HCT116 (cell line): ENCODE measurements around the gene AP1M2.

Experiments used
- CEBPB ChIP-seq: IDR thresholded peaks from 2 replicates; pipeline ENCODE4 v1.6.1; 2012; ENCODE audit warnings: low read depth
- ELF1 ChIP-seq: IDR thresholded peaks from 2 replicates; pipeline ENCODE4 v1.6.1; 2012; ENCODE audit warnings: low read depth, borderline replicate concordance
- EZH2 ChIP-seq: fragments of 200-600 bp; sonication (generic); IDR thresholded peaks from 2 replicates; pipeline ENCODE4 v1.6.1; 2017; ENCODE audit warnings: antibody characterized with exemption, mixed run types
- EZH2phosphoT487 ChIP-seq: fragments of 200-600 bp; IDR thresholded peaks from 2 replicates; pipeline ENCODE4 v1.6.1; 2018; ENCODE audit warnings: antibody characterized with exemption, borderline replicate concordance
- POLR2A ChIP-seq: IDR thresholded peaks from 2 replicates; pipeline ENCODE4 v1.7.0; 2011; ENCODE audit warnings: borderline replicate concordance; ENCODE audit not compliant: insufficient read depth, insufficient read length; ENCODE audit errors: extremely low read depth
- POLR2AphosphoS5 ChIP-seq: IDR thresholded peaks from 2 replicates; pipeline ENCODE4 v1.6.1; 2011; ENCODE audit warnings: mild to moderate bottlenecking, low read depth, low read length, moderate library complexity
- SP1 ChIP-seq: IDR thresholded peaks from 2 replicates; pipeline ENCODE4 v1.6.1; 2012; ENCODE audit warnings: low read depth
- SRF ChIP-seq: IDR thresholded peaks from 2 replicates; pipeline ENCODE4 v1.6.1; 2012; ENCODE audit warnings: low read depth
- TCF7L2 ChIP-seq: IDR thresholded peaks from 2 replicates; pipeline ENCODE4 v1.7.0; 2011; ENCODE audit warnings: borderline replicate concordance, inconsistent platforms; ENCODE audit not compliant: insufficient read depth, insufficient read length; ENCODE audit errors: extremely low read depth
- YY1 ChIP-seq: IDR thresholded peaks from 2 replicates; pipeline ENCODE4 v1.6.1; 2011; ENCODE audit warnings: low read length, low read depth, moderate library complexity, mild to moderate bottlenecking; ENCODE audit not compliant: insufficient replicate concordance; ENCODE audit errors: extremely low read depth
- TF ChIP-seq, protein P1 (sequence below), 3 experiments: fragments of 200-600 bp in 1 of 3; sonication (generic) in 1 of 3; IDR thresholded peaks in 2 of 3; conservative IDR thresholded peaks in 1 of 3; 2 replicates each; pipeline ENCODE4 v1.5.1; 2012 to 2017; ENCODE audit warnings: low read depth in 2 of 3, low read length in 2 of 3, antibody characterized with exemption in 1 of 3, borderline replicate concordance in 1 of 3, control low read depth in 1 of 3, mild to moderate bottlenecking in 1 of 3, mixed read lengths in 1 of 3, mixed run types in 1 of 3, moderate library complexity in 1 of 3; ENCODE audit not compliant: insufficient read depth in 1 of 3
- TF ChIP-seq, protein P2 (sequence below): IDR thresholded peaks from 2 replicates; pipeline ENCODE4 v1.6.1; 2012
- TF ChIP-seq, protein P3 (sequence below): IDR thresholded peaks from 2 replicates; pipeline ENCODE4 v1.6.1; 2011; ENCODE audit warnings: mild to moderate bottlenecking, low read length, moderate library complexity; ENCODE audit not compliant: insufficient replicate concordance; ENCODE audit errors: extremely low read depth
- TF ChIP-seq, protein P4 (sequence below): IDR thresholded peaks from 2 replicates; pipeline ENCODE4 v1.6.1; 2012

- no peak for TF ChIP-seq POLR2A
- TF ChIP-seq, protein P1, sequence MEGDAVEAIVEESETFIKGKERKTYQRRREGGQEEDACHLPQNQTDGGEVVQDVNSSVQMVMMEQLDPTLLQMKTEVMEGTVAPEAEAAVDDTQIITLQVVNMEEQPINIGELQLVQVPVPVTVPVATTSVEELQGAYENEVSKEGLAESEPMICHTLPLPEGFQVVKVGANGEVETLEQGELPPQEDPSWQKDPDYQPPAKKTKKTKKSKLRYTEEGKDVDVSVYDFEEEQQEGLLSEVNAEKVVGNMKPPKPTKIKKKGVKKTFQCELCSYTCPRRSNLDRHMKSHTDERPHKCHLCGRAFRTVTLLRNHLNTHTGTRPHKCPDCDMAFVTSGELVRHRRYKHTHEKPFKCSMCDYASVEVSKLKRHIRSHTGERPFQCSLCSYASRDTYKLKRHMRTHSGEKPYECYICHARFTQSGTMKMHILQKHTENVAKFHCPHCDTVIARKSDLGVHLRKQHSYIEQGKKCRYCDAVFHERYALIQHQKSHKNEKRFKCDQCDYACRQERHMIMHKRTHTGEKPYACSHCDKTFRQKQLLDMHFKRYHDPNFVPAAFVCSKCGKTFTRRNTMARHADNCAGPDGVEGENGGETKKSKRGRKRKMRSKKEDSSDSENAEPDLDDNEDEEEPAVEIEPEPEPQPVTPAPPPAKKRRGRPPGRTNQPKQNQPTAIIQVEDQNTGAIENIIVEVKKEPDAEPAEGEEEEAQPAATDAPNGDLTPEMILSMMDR (IDR thresholded peaks at IDR 0.05 in 2 of 3, conservative IDR thresholded peaks at IDR 0.05 in 1 of 3; ENCODE audit: borderline replicate concordance in 1 of 3, insufficient read depth in 1 of 3, low read depth in 2 of 3, low read length in 2 of 3), result no peak
- TF ChIP-seq, protein P2, sequence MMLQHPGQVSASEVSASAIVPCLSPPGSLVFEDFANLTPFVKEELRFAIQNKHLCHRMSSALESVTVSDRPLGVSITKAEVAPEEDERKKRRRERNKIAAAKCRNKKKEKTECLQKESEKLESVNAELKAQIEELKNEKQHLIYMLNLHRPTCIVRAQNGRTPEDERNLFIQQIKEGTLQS, result no peak
- TF ChIP-seq EZH2phosphoT487, result no peak
- TF ChIP-seq, protein P3, sequence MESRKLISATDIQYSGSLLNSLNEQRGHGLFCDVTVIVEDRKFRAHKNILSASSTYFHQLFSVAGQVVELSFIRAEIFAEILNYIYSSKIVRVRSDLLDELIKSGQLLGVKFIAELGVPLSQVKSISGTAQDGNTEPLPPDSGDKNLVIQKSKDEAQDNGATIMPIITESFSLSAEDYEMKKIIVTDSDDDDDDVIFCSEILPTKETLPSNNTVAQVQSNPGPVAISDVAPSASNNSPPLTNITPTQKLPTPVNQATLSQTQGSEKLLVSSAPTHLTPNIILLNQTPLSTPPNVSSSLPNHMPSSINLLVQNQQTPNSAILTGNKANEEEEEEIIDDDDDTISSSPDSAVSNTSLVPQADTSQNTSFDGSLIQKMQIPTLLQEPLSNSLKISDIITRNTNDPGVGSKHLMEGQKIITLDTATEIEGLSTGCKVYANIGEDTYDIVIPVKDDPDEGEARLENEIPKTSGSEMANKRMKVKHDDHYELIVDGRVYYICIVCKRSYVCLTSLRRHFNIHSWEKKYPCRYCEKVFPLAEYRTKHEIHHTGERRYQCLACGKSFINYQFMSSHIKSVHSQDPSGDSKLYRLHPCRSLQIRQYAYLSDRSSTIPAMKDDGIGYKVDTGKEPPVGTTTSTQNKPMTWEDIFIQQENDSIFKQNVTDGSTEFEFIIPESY, result no peak
- no peak for TF ChIP-seq POLR2AphosphoS5
- no peak for TF ChIP-seq SRF
- TF ChIP-seq CEBPB, result no peak
- no peak for TF ChIP-seq SP1
- TF ChIP-seq, protein P4, sequence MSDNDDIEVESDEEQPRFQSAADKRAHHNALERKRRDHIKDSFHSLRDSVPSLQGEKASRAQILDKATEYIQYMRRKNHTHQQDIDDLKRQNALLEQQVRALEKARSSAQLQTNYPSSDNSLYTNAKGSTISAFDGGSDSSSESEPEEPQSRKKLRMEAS, result no peak
- TF ChIP-seq YY1, result no peak
- TF ChIP-seq EZH2, result no peak
- TF ChIP-seq TCF7L2, result no peak
- no peak for TF ChIP-seq ELF1
These were observed 3.9 kb downstream of the AP1M2 start for GRCh38 chr19:10583036-10583776.
